AG09309 (cell line): ENCODE data around the gene LDLRAD3.

Experiments used
- DNase-seq: peaks from one replicate; pipeline ENCODE4 v3.0.0-alpha.2; 2010; ENCODE audit warnings: low read depth
- H3K4me3 ChIP-seq: 2 replicates; pipeline ENCODE4 v1.5.1; 2011; ENCODE audit warnings: mild to moderate bottlenecking, low read depth, low read length, moderate library complexity; ENCODE audit not compliant: control insufficient read depth
- TF ChIP-seq, protein P1 (sequence below): IDR thresholded peaks from 2 replicates; pipeline ENCODE4 v1.5.1; 2011; ENCODE audit warnings: mild to moderate bottlenecking, low read depth, low read length, inconsistent platforms; ENCODE audit not compliant: insufficient read depth, control insufficient read depth; ENCODE audit errors: missing control alignments

The LDLRAD3 gene

GRCh38 chr11:35933320-35933871 is 10.5 kb upstream of the LDLRAD3 start:
- DNase-seq, result no peak
- TF ChIP-seq, protein P1, sequence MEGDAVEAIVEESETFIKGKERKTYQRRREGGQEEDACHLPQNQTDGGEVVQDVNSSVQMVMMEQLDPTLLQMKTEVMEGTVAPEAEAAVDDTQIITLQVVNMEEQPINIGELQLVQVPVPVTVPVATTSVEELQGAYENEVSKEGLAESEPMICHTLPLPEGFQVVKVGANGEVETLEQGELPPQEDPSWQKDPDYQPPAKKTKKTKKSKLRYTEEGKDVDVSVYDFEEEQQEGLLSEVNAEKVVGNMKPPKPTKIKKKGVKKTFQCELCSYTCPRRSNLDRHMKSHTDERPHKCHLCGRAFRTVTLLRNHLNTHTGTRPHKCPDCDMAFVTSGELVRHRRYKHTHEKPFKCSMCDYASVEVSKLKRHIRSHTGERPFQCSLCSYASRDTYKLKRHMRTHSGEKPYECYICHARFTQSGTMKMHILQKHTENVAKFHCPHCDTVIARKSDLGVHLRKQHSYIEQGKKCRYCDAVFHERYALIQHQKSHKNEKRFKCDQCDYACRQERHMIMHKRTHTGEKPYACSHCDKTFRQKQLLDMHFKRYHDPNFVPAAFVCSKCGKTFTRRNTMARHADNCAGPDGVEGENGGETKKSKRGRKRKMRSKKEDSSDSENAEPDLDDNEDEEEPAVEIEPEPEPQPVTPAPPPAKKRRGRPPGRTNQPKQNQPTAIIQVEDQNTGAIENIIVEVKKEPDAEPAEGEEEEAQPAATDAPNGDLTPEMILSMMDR, result no peak
- no peak overlapping the region for H3K4me3 ChIP-seq

GRCh38 chr11:35934271-35934670 is 9.6 kb upstream of the LDLRAD3 start:
- TF ChIP-seq, protein P1, result no peak

DNA sequence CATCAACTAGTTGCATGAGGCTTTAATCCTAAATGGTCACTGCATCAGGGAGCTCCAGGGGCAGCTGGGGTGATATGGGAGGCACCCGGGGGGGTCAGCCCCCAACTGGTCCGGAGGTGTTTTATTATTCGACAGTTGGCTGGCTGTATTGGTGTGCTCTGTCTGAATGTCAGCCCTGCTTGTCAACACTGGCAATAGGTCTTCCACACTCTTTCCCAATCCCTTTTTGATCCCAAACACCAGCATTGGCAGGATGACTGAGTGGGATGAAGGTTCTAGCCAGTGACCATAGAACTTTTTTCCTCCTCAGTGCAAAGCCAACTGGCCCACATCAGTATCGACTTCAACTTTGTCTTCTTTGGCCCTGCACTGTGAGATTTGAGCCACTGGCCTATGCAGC is 8.9 kb upstream of the LDLRAD3 start:
- no peak overlapping the region for H3K4me3 ChIP-seq
- TF ChIP-seq, protein P1, result no peak
- DNase-seq, result no peak

More at GRCh38 chr11:35934271-35934670, 9.6 kb upstream of the LDLRAD3 start:
- H3K4me3 ChIP-seq, result no peak overlapping the region
- DNase-seq, result no peak

DNA sequence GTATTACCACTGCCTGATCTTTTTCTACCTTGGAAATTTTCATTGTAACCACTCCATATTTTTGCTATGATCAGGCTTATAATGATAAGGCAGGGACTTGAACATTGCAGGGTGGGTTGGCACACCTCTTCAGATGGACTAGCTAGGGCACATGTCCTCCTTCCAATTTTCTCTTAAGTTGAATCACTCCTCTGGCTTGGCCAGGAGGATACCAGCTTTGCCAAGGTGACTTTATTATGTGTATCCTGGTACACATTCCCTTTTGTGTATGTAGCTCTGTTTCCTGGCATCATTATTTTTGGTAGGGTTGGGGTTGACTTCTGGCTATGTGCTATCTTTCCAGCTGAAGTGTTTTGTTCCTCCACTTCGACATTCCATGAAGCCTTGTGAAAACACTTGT is 8.5 kb upstream of the LDLRAD3 start:
- no peak overlapping the region for H3K4me3 ChIP-seq
- TF ChIP-seq, protein P1, result no peak
- no peak for DNase-seq

DNA sequence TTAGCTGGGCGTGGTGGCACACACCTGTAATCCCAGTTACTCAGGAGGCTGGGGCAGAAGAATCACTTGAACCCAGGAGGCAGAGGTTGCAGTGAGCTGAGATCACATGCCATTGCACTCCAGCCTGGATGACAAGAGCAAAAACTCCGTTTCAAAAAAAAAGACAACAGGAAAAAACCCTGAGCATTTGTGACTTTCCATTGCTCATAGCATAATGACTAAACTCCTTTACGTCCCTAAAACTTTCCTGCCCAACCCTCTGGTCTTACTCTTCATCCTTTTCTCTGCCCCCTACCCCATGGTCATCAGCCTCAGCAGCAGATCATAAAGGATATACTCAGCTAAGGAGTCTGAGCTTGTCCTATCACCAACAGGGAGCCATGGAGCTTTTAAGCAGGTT is 6.8 kb upstream of the LDLRAD3 start:
- no peak for DNase-seq
- no peak overlapping the region for H3K4me3 ChIP-seq
- TF ChIP-seq, protein P1, result no peak

DNA sequence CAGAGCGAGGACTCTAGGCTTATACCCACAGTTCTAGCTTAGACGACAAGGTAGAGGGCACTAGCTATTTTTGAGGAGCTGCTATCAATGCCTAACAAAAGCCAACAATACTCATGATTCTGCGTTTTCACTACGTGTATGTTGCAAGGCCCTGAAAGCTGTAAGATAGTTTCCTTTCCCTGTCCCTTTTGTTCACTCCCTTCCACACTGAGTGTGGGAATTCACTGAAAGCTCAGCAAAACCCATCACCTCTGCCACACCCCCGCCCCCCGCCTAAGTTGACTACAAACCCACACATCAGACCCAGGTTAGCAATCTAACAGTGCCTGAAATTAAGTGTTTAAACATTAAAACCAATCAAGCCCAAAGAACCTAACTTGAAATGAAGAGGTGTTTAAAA is 6.2 kb upstream of the LDLRAD3 start:
- no peak for DNase-seq
- TF ChIP-seq, protein P1, result no peak
- H3K4me3 ChIP-seq, result no peak overlapping the region

DNA sequence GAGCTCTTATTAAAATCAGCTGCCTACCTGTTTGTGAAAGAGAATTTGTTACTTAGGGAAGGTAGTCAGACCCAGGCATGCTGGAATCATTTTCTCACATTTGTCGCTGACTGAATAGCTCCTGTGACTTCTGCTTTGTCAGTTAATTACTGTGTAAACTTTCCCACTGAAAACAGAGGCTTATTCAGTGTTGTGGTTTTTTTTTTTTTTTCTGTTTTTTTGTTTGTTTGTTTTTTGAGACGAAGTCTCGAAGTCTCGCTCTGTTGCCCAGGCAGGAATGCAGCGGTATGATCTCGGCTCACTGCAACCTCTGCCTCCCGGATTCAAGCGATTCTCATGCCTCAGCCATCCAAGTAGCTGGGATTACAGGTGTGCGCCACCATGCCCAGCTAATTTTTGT is 5.6 kb upstream of the LDLRAD3 start:
- TF ChIP-seq, protein P1, result no peak
- no peak for DNase-seq
- no peak overlapping the region for H3K4me3 ChIP-seq
